K562 (cell line): ENCODE results near the gene NFIL3.

Source experiments
- CEBPB ChIP-seq: fragments of 450-650 bp; IDR thresholded peaks from 2 replicates; pipeline ENCODE4 v1.6.1; 2016; ENCODE audit warnings: missing genetic modification characterization, missing compliant biosample characterization
- SIN3A ChIP-seq, 2 experiments: fragments of 150-350 bp in 1 of 2; IDR thresholded peaks; 2 replicates each; pipeline ENCODE4 v1.6.1; 2011 to 2016; ENCODE audit warnings: borderline replicate concordance in 2 of 2, low read depth in 2 of 2, low read length in 2 of 2, mild to moderate bottlenecking in 2 of 2, moderate library complexity in 2 of 2; ENCODE audit not compliant: control insufficient read depth in 1 of 2
- TBL1XR1 ChIP-seq, 2 experiments: IDR thresholded peaks; 2 replicates each; pipeline ENCODE4 v1.6.1; 2012; ENCODE audit warnings: improper control_type of control experiment in 2 of 2, low read length in 2 of 2, mild to moderate bottlenecking in 1 of 2

DNA sequence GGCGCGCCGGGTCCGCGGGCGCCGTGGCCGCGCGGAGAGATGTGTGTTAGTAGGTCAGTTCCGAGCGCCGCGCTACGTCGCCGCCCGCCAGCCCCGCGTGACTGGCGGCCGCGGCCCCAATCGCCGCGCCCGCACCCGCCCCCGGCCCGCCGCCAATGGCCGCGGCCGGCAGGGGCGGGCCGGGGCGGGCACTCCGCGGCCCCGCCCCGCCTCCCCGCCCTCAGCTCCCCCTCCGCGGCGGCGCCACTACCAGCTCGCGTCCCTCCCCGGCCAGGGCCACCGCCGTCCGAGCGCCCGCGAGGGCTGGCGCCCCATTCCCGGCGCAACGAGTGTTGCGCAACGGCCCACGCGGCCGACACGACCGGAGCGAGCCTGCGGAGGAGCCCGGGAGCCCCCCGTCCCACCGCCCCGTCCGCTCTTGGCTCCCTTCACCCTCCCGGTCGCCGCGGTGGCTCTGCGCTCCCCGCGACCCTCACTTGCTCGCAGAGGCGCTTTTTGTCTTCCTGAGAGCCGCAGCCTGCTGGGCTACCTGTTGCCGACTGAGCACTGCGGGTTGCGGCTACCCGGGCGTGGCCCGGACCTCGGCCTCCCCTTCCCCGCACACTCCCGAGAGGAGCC is at the start of gene NFIL3:
- TF ChIP-seq TBL1XR1 (IDR thresholded peaks at IDR 0.05; ENCODE audit: low read length in 2 of 2) = no peak
- no peak for TF ChIP-seq CEBPB
- no peak for TF ChIP-seq SIN3A (IDR thresholded peaks at IDR 0.05; ENCODE audit: borderline replicate concordance in 2 of 2, control insufficient read depth in 1 of 2, low read depth in 2 of 2, low read length in 2 of 2)
